Measurements from ENCODE around the gene GSN.

Gene GSN

GRCh38 chr9:121267689-121268597 is at the start of gene GSN:
GSN (plus strand) TSS chr9:121268162; CDS start chr9:121301972, 33,810 bp downstream.
- peak; percentile 49 for DNase-seq

GRCh38 chr9:121218357-121219027 is 49.5 kb upstream of the GSN start:
- no peak for DNase-seq

- no peak for DNase-seq
These were observed 48.4 kb upstream of the GSN start for GRCh38 chr9:121219530-121219929.

- DNase-seq, result no peak
These were observed 46.8 kb upstream of the GSN start for GRCh38 chr9:121220996-121221663.

GRCh38 chr9:121221664-121222055 is 46.3 kb upstream of the GSN start:
- no peak for DNase-seq

DNA sequence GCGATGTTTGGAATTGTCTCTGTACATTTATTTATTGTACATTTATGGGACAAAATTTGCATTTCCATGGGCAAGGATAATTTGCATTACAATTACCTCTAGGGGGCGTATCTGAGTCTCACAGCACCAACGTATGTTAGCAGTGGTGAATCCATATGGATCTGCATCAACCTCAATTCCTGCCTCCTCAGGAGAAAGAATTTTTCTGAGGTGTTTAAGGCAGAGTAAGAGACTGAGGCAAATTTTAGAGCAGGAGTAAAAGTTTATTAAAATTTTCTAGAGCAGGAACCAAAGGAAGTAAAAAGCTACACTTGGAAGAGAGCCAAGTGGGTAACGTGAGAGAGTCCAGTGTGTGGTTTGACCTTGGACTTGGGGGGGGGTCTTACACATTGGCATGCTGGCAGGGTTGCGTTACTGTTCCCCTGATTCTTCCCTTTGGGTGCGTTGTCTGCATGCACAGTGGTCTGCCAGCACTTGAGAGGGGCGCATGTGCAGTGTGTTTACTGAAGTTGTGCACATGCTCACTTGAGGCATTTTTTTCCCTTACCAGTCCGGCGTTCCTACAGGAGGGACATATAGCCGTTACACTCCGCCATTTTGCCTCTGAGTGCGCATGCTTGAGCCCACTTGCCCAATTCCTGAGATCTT is 45.3 kb upstream of the GSN start:
- no peak for DNase-seq

- DNase-seq, result no peak
These were observed 42.7 kb upstream of the GSN start for GRCh38 chr9:121225240-121225639.

GRCh38 chr9:121226175-121226574 is 41.8 kb upstream of the GSN start:
- no peak for DNase-seq

DNA sequence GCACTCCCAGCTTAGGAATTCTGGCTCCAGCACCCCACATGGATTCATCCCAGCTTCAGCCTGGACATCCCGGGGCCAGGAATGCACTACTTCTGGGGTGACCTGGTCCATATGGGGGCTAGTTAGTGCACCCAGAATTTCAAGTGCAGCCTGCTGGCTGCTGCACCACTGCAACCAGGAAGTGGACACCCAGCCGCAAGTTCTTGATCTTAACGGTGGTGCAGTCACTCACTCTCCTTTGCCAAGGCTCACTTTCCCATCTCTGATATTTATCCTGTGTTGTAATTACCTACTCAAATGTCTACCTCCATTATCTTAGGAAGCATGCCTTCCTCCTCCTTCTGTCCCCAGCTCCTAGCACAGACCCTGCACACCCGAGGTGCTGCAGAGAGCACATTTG is 40.1 kb upstream of the GSN start:
- DNase-seq, result no peak

GRCh38 chr9:121230256-121230655 is 37.7 kb upstream of the GSN start:
- DNase-seq, result no peak

DNA sequence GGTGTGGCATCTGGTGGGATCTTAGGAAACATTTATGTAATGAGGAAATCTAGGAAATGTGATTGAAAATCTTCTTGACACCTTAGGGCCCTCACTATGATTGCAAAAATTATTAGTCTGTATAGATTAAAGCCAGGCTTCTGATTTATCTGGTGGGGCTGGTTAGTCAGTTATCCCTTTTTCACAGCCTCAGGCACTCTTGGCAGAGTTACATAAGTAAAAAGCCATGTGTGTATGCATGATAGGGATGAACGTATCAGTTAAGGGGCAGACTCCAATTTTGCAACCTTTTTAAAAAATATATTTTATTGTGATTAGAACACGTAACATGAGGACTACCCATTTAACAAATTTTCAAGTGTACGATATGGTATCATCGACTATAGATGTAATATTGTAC is 35.7 kb upstream of the GSN start:
- no peak for DNase-seq

GRCh38 chr9:121233906-121234831 is 33.8 kb upstream of the GSN start:
- DNase-seq, result no peak

GRCh38 chr9:121234832-121235161 is 33.2 kb upstream of the GSN start:
- no peak for DNase-seq

- no peak for DNase-seq
These were observed 32.5 kb upstream of the GSN start for GRCh38 chr9:121235512-121235911.

DNA sequence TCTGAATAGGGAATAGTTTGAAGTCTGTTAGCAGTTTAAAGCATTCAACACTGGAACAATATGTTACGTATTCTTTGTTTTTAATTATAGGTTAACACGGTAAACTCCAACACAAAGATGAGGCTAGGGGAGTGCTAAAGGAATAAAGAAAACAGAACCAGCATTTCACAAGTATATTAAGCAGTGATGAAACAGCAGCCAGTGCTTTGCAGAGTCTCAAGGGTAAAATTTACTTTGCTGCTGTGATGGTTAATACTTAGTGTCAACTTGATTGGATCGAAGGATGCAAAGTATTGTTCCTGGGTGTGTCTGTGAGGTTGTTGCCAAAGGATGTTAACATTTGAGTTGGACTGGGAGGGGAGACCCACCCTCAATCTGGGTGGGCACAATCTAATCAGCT is 30.0 kb upstream of the GSN start:
- no peak for DNase-seq

DNA sequence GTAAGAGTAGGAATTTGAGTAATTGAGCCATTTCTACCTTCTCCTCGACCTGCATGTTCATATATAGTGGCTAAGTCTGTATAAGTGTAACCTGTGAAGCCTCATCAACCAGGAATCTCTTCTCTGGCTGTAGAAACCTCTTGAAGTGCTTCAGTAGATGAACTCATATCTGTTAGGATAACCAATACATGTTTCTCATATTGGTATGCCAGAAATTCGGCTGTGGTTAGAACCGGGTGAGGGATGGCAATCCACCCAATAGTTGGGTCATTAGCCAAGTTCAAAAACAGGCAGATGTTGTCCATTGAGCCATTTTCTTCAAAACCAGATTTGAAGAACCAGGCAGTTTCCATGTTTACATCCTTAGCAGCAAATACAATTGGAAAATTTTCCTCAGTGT is 28.9 kb upstream of the GSN start:
- DNase-seq, result no peak

GRCh38 chr9:121239851-121240250 is 28.1 kb upstream of the GSN start:
- DNase-seq, result no peak

- DNase-seq, result no peak
These were observed 27.4 kb upstream of the GSN start for GRCh38 chr9:121240472-121241135.

GRCh38 chr9:121242219-121242958 is 25.6 kb upstream of the GSN start:
- no peak for DNase-seq

- no peak for DNase-seq
These were observed 25.0 kb upstream of the GSN start for GRCh38 chr9:121242959-121243346.
